Panc1 (cell line): ENCODE data around the gene DUSP3. TPM values are rescaled to one million over a fixed set of nuclear protein-coding genes. Genes with fewer than 3 reads are reported as not detected.

Experiments
- ATAC-seq: fragments of 200-7000 bp; cut with Tn5 transposase; 2 replicates; pipeline ENCODE4 v1.9.1; 2020; ENCODE audit warnings: mild to moderate bottlenecking, moderate library complexity
- BruUV-seq: library from RNA; stranded (reverse); fragments of 400-500 nt; replicated peaks from 2 replicates; lab custom pipeline; 2021; lab: Mats Ljungman, UMichigan
- CTCF ChIA-PET: fragments of 300-600 bp; sonication (Branson Sonifier 250); formaldehyde crosslinking; loops from one replicate; lab custom pipeline; 2022; ENCODE audit warnings: antibody characterized with exemption; lab: Charles Lee
- POLR2A ChIA-PET: fragments of 300-600 bp; sonication (Branson Sonifier 250); formaldehyde crosslinking; loops from one replicate; lab custom pipeline; 2022; ENCODE audit warnings: antibody characterized with exemption; lab: Charles Lee
- DNase-seq: peaks from one replicate; pipeline ENCODE4 v3.0.0-alpha.2; 2010; ENCODE audit warnings: low read depth, low spot score
- H3K27ac ChIP-seq: 2 replicates; pipeline ENCODE4 v1.5.1; 2011; ENCODE audit warnings: mild to moderate bottlenecking, low read length, inconsistent platforms
- H3K27me3 ChIP-seq: fragments of 200-500 bp; sonication (Bioruptor generic); 2 replicates; pipeline ENCODE4 v1.6.0; 2014; ENCODE audit warnings: low read length, inconsistent platforms; ENCODE audit not compliant: control insufficient read depth, insufficient read depth
- H3K36me3 ChIP-seq: fragments of 200-500 bp; sonication (Bioruptor generic); 2 replicates; pipeline ENCODE4 v1.5.1; 2014; ENCODE audit warnings: inconsistent platforms, mild to moderate bottlenecking, low read length, moderate library complexity; ENCODE audit not compliant: control insufficient read depth, insufficient read depth
- H3K4me1 ChIP-seq: 2 replicates; pipeline ENCODE4 v1.5.1; 2011; ENCODE audit warnings: inconsistent platforms, mild to moderate bottlenecking, low read length, moderate library complexity; ENCODE audit not compliant: control insufficient read depth, insufficient read depth
- H3K4me3 ChIP-seq, 2 experiments: 2 replicates each; pipeline ENCODE4 v1.5.1; 2011 to 2012; ENCODE audit warnings: low read depth in 2 of 2, low read length in 2 of 2, mild to moderate bottlenecking in 2 of 2, inconsistent platforms in 1 of 2, moderate library complexity in 1 of 2
- H3K9me3 ChIP-seq: fragments of 200-500 bp; sonication (Bioruptor generic); 2 replicates; pipeline ENCODE4 v1.5.1; 2014; ENCODE audit warnings: low read depth, mild to moderate bottlenecking, inconsistent platforms, low read length, moderate library complexity; ENCODE audit not compliant: control insufficient read depth, insufficient read depth
- CTCF ChIP-seq: fragments of 450-650 bp; IDR thresholded peaks from 2 replicates; pipeline ENCODE4 v1.5.1; 2017; ENCODE audit warnings: mild to moderate bottlenecking
- POLR2AphosphoS5 ChIP-seq: IDR thresholded peaks from 2 replicates; pipeline ENCODE4 v1.6.1; 2012; ENCODE audit warnings: mild to moderate bottlenecking, low read depth, low read length, moderate library complexity
- REST ChIP-seq, 2 experiments: IDR thresholded peaks; 2 replicates each; pipeline ENCODE4 v1.6.1; 2011 to 2012; ENCODE audit warnings: low read depth in 2 of 2, control low read depth in 1 of 2, low read length in 1 of 2, mild to moderate bottlenecking in 1 of 2, moderate library complexity in 1 of 2; ENCODE audit not compliant: insufficient read depth in 1 of 2
- SIN3A ChIP-seq: IDR thresholded peaks from 2 replicates; pipeline ENCODE4 v1.6.1; 2012; ENCODE audit warnings: low read depth, mild to moderate bottlenecking, low read length, moderate library complexity, borderline replicate concordance; ENCODE audit not compliant: insufficient read depth
- TCF7L2 ChIP-seq: IDR thresholded peaks from 2 replicates; pipeline ENCODE4 v1.6.1; 2011; ENCODE audit warnings: mild to moderate bottlenecking, low read depth, low read length, inconsistent platforms
- in situ Hi-C: cut with HindIII; loops from 2 replicates; pipeline ENCODE4 v1.10.0; 2016; ENCODE audit warnings: low sequenced_read_pairs, low pct_unique_long_range_greater_than_20kb
- intact Hi-C: fragments of 100-400 bp; cut with micrococcal nuclease; formaldehyde crosslinking; loops from one replicate; pipeline ENCODE4 v1.10.0; 2022; ENCODE audit not compliant: unreplicated experiment
- total RNA-seq: library from RNA; stranded (reverse); gene quantifications from one replicate; pipeline ENCODE4 v1.2.1, GENCODE V29; 2021; ENCODE audit not compliant: unreplicated experiment

The DUSP3 gene
- total RNA-seq, 1 experiment from 2014 or later: 41.6 TPM

GRCh38 chr17:43717913-43718312, 60.9 kb downstream of the DUSP3 start:
- Histone ChIP-seq H3K27ac (no peak overlapping the region), H3K9me3 (no peaks in the 10 kb centered on the region), H3K36me3 (no peaks in the 10 kb centered on the region), H3K4me3 (no peak overlapping the region), H3K4me1 (0 out of 2 replicates have a peak, but pooled peaks cover 2% of the 10 kb centered on the region), H3K27me3 (no peaks in the 10 kb centered on the region)
- in situ Hi-C loops (no loop called here), intact Hi-C loops (no loop called here)
- TF ChIP-seq SIN3A (no peak), POLR2AphosphoS5 (no peak), TCF7L2 (no peak), CTCF (no peak), REST (IDR thresholded peaks at IDR 0.05; ENCODE audit: insufficient read depth in 1 of 2, low read depth in 2 of 2, low read length in 1 of 2) (no peak)
- DNase-seq (no peak), ATAC-seq (no peak)
- POLR2A ChIA-PET: no interaction called here
- BruUV-seq: no TSS peak
- CTCF ChIA-PET: interaction anchor here (0.6 kb wide), 1 partner anchor 13 kb away, joined by 3 read pairs; no protein-coding TSS in a partner anchor

Other genes starting within 250 kb of the DUSP3 start
- 8.3 TPM for gene ETV4, start 232.6 kb downstream of the DUSP3 start, total RNA-seq
- 0.21 TPM for gene MEOX1, start 117.1 kb downstream of the DUSP3 start, total RNA-seq
- not detected for gene SOST, start 20.2 kb downstream of the DUSP3 start, total RNA-seq
- gene CFAP97D1, start 1.5 kb upstream of the DUSP3 start, total RNA-seq: not detected
- gene MPP3, start 54.2 kb upstream of the DUSP3 start, total RNA-seq: 7.1 TPM
- gene CD300LG, start 68.2 kb upstream of the DUSP3 start, total RNA-seq: not detected
- 3.5 TPM for gene MPP2, start 128.6 kb upstream of the DUSP3 start, total RNA-seq
- gene PPY, start 163.5 kb upstream of the DUSP3 start, total RNA-seq: not detected
- gene PYY, start 175.0 kb upstream of the DUSP3 start, total RNA-seq: not detected
- 2.7 TPM for gene NAGS, start 225.6 kb upstream of the DUSP3 start, total RNA-seq
- 32.8 TPM for gene TMEM101, start 236.0 kb upstream of the DUSP3 start, total RNA-seq